Neuronal stem cell (in vitro differentiated cells): ENCODE measurements around the gene SH3BP2.

Source experiments
- DNase-seq: peaks from one replicate; pipeline ENCODE4 v3.0.0-alpha.2; 2013; ENCODE audit warnings: low spot score
- H2AFZ ChIP-seq: one replicate; pipeline ENCODE4 v1.6.1; 2013; ENCODE audit warnings: mild to moderate bottlenecking, low read length, inconsistent platforms
- H2AK5ac ChIP-seq: 2 replicates; pipeline ENCODE4 v1.6.1; 2013; ENCODE audit warnings: low read depth, mild to moderate bottlenecking, inconsistent platforms, low read length, moderate library complexity, mixed read lengths
- H2BK120ac ChIP-seq: 2 replicates; pipeline ENCODE4 v1.6.1; 2013; ENCODE audit warnings: low read depth, mild to moderate bottlenecking, inconsistent platforms, low read length, moderate library complexity, mixed read lengths
- H2BK12ac ChIP-seq: one replicate; pipeline ENCODE4 v1.6.1; 2013; ENCODE audit warnings: low read length, inconsistent platforms
- H2BK15ac ChIP-seq: 2 replicates; pipeline ENCODE4 v1.6.1; 2013; ENCODE audit warnings: mild to moderate bottlenecking, low read length, inconsistent platforms, mixed read lengths
- H2BK5ac ChIP-seq: one replicate; pipeline ENCODE4 v1.6.1; 2013; ENCODE audit warnings: inconsistent platforms, mild to moderate bottlenecking, low read length, moderate library complexity
- H3K14ac ChIP-seq: one replicate; pipeline ENCODE4 v1.6.1; 2013; ENCODE audit warnings: low read length, inconsistent platforms
- H3K18ac ChIP-seq: 2 replicates; pipeline ENCODE4 v1.6.1; 2013; ENCODE audit warnings: low read length, inconsistent platforms
- H3K23ac ChIP-seq: 2 replicates; pipeline ENCODE4 v1.6.1; 2013; ENCODE audit warnings: low read depth, mild to moderate bottlenecking, mixed read lengths, low read length, inconsistent platforms; ENCODE audit not compliant: poor library complexity
- H3K27ac ChIP-seq: replicated peaks from 3 replicates; pipeline ENCODE4 v1.5.1; 2013; ENCODE audit warnings: low read length, inconsistent platforms
- H3K27me3 ChIP-seq, 3 experiments: 2 replicates each; pipeline ENCODE4 v1.6.1; 2013; ENCODE audit warnings: low read length in 3 of 3, mild to moderate bottlenecking in 2 of 3, inconsistent platforms in 1 of 3, low read depth in 1 of 3, mixed read lengths in 1 of 3, moderate library complexity in 1 of 3; ENCODE audit not compliant: control insufficient read depth in 3 of 3, insufficient read depth in 3 of 3
- H3K36me3 ChIP-seq, 2 donors: replicated peaks in 1 of 2; 2 replicates each; pipeline ENCODE4 v1.6.1; 2013; ENCODE audit warnings: low read length in 2 of 2; ENCODE audit not compliant: control insufficient read depth in 2 of 2, insufficient read depth in 2 of 2
- H3K4ac ChIP-seq: 2 replicates; pipeline ENCODE4 v1.6.1; 2013; ENCODE audit warnings: inconsistent platforms, mild to moderate bottlenecking, low read length, moderate library complexity
- H3K4me1 ChIP-seq, 2 donors: 1 replicate in 1 of 2; 2 replicates in 1 of 2; pipeline ENCODE4 v1.6.1; 2013; ENCODE audit warnings: low read length in 2 of 2, low read depth in 1 of 2; ENCODE audit not compliant: control insufficient read depth in 2 of 2, insufficient read depth in 1 of 2
- H3K4me2 ChIP-seq: one replicate; pipeline ENCODE4 v1.6.1; 2013; ENCODE audit warnings: mild to moderate bottlenecking, low read length, inconsistent platforms; ENCODE audit not compliant: insufficient read depth, poor library complexity, severe bottlenecking
- H3K4me3 ChIP-seq, 2 donors: 2 replicates each; pipeline ENCODE4 v1.5.1; 2013; ENCODE audit warnings: low read length in 2 of 2, mild to moderate bottlenecking in 2 of 2, inconsistent platforms in 1 of 2, moderate library complexity in 1 of 2
- H3K79me1 ChIP-seq: one replicate; pipeline ENCODE4 v1.6.1; 2013; ENCODE audit warnings: low read depth, mild to moderate bottlenecking, inconsistent platforms, low read length, moderate library complexity
- H3K9ac ChIP-seq: one replicate; pipeline ENCODE4 v1.6.1; 2013; ENCODE audit warnings: mild to moderate bottlenecking, low read depth, low read length, inconsistent platforms; ENCODE audit not compliant: poor library complexity
- H3K9me3 ChIP-seq, 2 donors: replicated peaks in 1 of 2; 2 replicates each; pipeline versions ENCODE3 to v1.6.1; 2013; ENCODE audit warnings: low read length in 2 of 2, mild to moderate bottlenecking in 2 of 2, inconsistent platforms in 1 of 2, low read depth in 1 of 2, mixed read lengths in 1 of 2, moderate library complexity in 1 of 2; ENCODE audit not compliant: control insufficient read depth in 2 of 2, insufficient read depth in 1 of 2
- H4K8ac ChIP-seq: one replicate; pipeline ENCODE4 v1.6.1; 2013; ENCODE audit warnings: low read depth, mild to moderate bottlenecking, inconsistent platforms, low read length, moderate library complexity
- H4K91ac ChIP-seq: one replicate; pipeline ENCODE4 v1.6.1; 2013; ENCODE audit warnings: low read length, low read depth, mild to moderate bottlenecking, inconsistent platforms; ENCODE audit not compliant: poor library complexity
- WGBS, 2 donors: extraction: QIAGEN DNeasy Blood & Tissue Kit; methylation state at CpG; one replicate each; pipeline ENCODE4 v1.1.7; 2013; ENCODE audit warnings: missing lambda C conversion rate in 2 of 2, mixed read lengths in 1 of 2; ENCODE audit not compliant: insufficient read length in 2 of 2, insufficient replicate concordance in 1 of 2; ENCODE audit errors: extremely low coverage in 2 of 2; 5-methylcytosine and 5-hydroxymethylcytosine counted together

SH3BP2 gene

GRCh38 chr4:2849267-2850152 is 56.6 kb downstream of the SH3BP2 start:
- no peak overlapping the region for H3K4me2 ChIP-seq
- H2AFZ ChIP-seq, result no peak overlapping the region
- H3K18ac ChIP-seq, result no peak overlapping the region
- no peaks in the 10 kb centered on the region for H3K4me1 ChIP-seq
- no peak overlapping the region for H2BK5ac ChIP-seq
- no peak overlapping the region for H2BK12ac ChIP-seq
- no peak for DNase-seq
- no peak overlapping the region for H3K27ac ChIP-seq
- no peaks in the 10 kb centered on the region for H3K27me3 ChIP-seq
- no peak overlapping the region for H2BK120ac ChIP-seq
- H3K9ac ChIP-seq, result no peak overlapping the region
- H4K8ac ChIP-seq, result no peak overlapping the region
- no peak overlapping the region for H3K4ac ChIP-seq
- H3K14ac ChIP-seq, result no peak overlapping the region
- H3K79me1 ChIP-seq, result peaks cover 2% of the 10 kb centered on the region
- peaks cover 5 to 17% of the 10 kb centered on the region in 2 donors for H3K36me3 ChIP-seq
- H3K4me3 ChIP-seq, result peak overlapping the region in 1 of 2 donors; percentile 48
- H4K91ac ChIP-seq, result no peak overlapping the region
- H3K9me3 ChIP-seq, result no peaks in the 10 kb centered on the region
- H2AK5ac ChIP-seq, result no peak overlapping the region
- no CpG with 5 or more reads among the region's 9 CpGs for WGBS, 2 donors
- no peak overlapping the region for H3K23ac ChIP-seq
- H2BK15ac ChIP-seq, result no peak overlapping the region

- no peak overlapping the region for H3K4me2 ChIP-seq
- H3K27ac ChIP-seq, result no peak overlapping the region
- H2BK15ac ChIP-seq, result no peak overlapping the region
- WGBS, 2 donors, result no CpG with 5 or more reads among the region's 2 CpGs
- no peak overlapping the region for H3K18ac ChIP-seq
- no peak overlapping the region for H2BK5ac ChIP-seq
- no peak overlapping the region for H2AFZ ChIP-seq
- H3K27me3 ChIP-seq, result no peaks in the 10 kb centered on the region
- no peak overlapping the region for H2AK5ac ChIP-seq
- peaks cover 2% of the 10 kb centered on the region for H3K79me1 ChIP-seq
- no peak overlapping the region for H4K8ac ChIP-seq
- no peak overlapping the region for H3K4me3 ChIP-seq
- no peak overlapping the region for H2BK120ac ChIP-seq
- no peak overlapping the region for H3K23ac ChIP-seq
- H4K91ac ChIP-seq, result no peak overlapping the region
- H2BK12ac ChIP-seq, result no peak overlapping the region
- no peak overlapping the region for H3K4ac ChIP-seq
- no peaks in the 10 kb centered on the region for H3K4me1 ChIP-seq
- peaks cover 5 to 32% of the 10 kb centered on the region in 2 donors for H3K36me3 ChIP-seq
- H3K9ac ChIP-seq, result no peak overlapping the region
- H3K9me3 ChIP-seq, result no peaks in the 10 kb centered on the region
- no peak overlapping the region for H3K14ac ChIP-seq
- no peak for DNase-seq
Observed at GRCh38 chr4:2850966-2851798, 58.3 kb downstream of the SH3BP2 start.

GRCh38 chr4:2852481-2852921 is 59.6 kb downstream of the SH3BP2 start:
- H3K4ac ChIP-seq, result no peak overlapping the region
- H3K23ac ChIP-seq, result no peak overlapping the region
- H4K8ac ChIP-seq, result no peak overlapping the region
- H3K27me3 ChIP-seq, result no peaks in the 10 kb centered on the region
- no peak overlapping the region for H2BK15ac ChIP-seq
- no peak overlapping the region for H3K9ac ChIP-seq
- H3K36me3 ChIP-seq, result peaks cover 5 to 40% of the 10 kb centered on the region in 2 donors
- H2BK5ac ChIP-seq, result no peak overlapping the region
- no peak overlapping the region for H3K4me2 ChIP-seq
- WGBS, 2 donors, result no CpG with 5 or more reads among the region's 7 CpGs
- H2AK5ac ChIP-seq, result no peak overlapping the region
- DNase-seq, result no peak
- no peak overlapping the region for H3K4me3 ChIP-seq
- no peak overlapping the region for H2BK12ac ChIP-seq
- H2AFZ ChIP-seq, result no peak overlapping the region
- no peaks in the 10 kb centered on the region for H3K4me1 ChIP-seq
- H3K14ac ChIP-seq, result no peak overlapping the region
- no peak overlapping the region for H3K18ac ChIP-seq
- no peaks in the 10 kb centered on the region for H3K9me3 ChIP-seq
- no peak overlapping the region for H2BK120ac ChIP-seq
- H4K91ac ChIP-seq, result no peak overlapping the region
- no peak overlapping the region for H3K27ac ChIP-seq
- peaks cover 4% of the 10 kb centered on the region for H3K79me1 ChIP-seq

- no peaks in the 10 kb centered on the region for H3K9me3 ChIP-seq
- H2BK5ac ChIP-seq, result no peak overlapping the region
- no peak overlapping the region for H2BK15ac ChIP-seq
- H3K4ac ChIP-seq, result no peak overlapping the region
- peaks cover 5 to 46% of the 10 kb centered on the region in 2 donors for H3K36me3 ChIP-seq
- H2BK120ac ChIP-seq, result no peak overlapping the region
- H3K4me3 ChIP-seq, result no peak overlapping the region
- whole genome bisulfite sequencing, 2 donors, result no CpG with 5 or more reads among the region's 5 CpGs
- H3K79me1 ChIP-seq, result peaks cover 4% of the 10 kb centered on the region
- H2BK12ac ChIP-seq, result no peak overlapping the region
- no peak for DNase-seq
- peaks cover 0 to 1% of the 10 kb centered on the region in 2 donors for H3K4me1 ChIP-seq
- H2AK5ac ChIP-seq, result no peak overlapping the region
- H3K18ac ChIP-seq, result no peak overlapping the region
- no peak overlapping the region for H4K8ac ChIP-seq
- H3K14ac ChIP-seq, result no peak overlapping the region
- H2AFZ ChIP-seq, result no peak overlapping the region
- no peak overlapping the region for H3K27ac ChIP-seq
- no peak overlapping the region for H3K23ac ChIP-seq
- no peak overlapping the region for H4K91ac ChIP-seq
- H3K27me3 ChIP-seq, result no peaks in the 10 kb centered on the region
- no peak overlapping the region for H3K4me2 ChIP-seq
- H3K9ac ChIP-seq, result no peak overlapping the region
Observed at GRCh38 chr4:2855584-2855983, 62.7 kb downstream of the SH3BP2 start.
